NCI-H2029 treated with DMSO at 0.1 percent for 48 hours (cell line): Measurements from ENCODE around the gene F12.

Experiments
- DNase-seq: peaks from one replicate; lab custom pipeline; 2025; lab: John Stamatoyannopoulos, UW

The F12 gene

GRCh38 chr5:177409043-177409801, at the start of gene F12:
F12 (minus strand) TSS chr5:177409564; CDS start chr5:177409527, 37 bp downstream.
- no peak for DNase-seq

DNA sequence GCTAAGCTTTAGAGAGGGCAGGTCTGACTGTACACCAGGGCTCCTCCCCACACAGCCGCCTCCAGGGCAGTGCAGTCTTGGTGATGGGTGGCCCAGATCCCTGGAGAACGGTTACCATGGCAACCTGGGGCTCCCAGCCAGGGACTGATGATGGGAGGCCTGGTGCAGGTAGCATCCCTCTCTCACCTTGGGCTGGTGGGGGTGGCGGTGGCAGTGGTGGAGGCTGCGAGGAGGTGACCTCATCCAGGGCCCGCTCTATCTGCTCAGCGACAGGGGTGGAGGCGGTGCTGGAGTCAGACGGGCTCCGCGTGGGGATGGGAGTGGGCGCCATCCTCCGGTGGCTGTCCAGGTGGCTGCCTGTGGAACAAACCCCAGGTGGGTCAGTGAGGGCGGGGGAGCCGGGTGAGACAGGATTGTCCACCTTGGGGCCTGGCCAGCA, 49.6 kb upstream of the F12 start:
- no peak for DNase-seq

DNA sequence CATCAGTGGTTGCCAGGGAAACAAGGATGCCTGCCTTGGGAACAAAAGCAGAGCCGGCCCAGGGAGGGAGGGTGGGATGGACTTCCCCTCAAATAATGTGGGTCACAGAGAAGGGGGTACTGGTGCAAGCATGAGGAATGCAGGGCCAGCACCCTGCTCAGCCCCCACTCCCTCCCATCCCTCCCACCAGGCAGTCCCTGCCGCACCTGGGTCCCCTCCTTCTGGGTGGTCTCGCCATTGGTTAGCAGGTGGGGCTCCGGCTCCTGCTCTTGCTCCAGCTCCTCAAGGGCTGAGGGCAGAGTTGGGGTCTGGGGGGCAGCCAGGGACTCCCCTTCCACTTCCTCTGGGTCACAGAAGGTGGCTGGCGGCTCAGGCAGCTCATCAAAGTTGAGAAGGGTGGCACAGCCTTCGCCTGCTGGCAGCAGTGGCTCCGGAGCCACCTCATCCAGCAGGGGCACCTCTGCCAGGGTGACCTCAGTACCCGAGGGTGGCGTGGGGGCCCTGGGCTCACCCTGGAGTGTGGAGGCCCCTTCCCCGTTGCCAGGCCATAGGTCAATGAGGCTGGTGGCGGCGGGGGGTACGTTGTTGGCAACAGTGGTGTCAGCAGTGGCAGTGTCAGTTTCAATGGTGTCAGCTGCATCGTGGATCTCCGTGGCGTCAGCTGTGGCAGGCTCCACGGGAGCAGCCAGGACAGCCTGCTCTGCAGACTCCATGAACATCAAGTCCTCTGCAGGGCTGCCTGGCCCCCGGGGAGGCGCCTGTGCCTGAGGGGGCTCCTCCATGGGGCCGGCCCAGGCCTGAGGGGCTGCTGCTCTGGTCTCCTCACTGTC, 48.7 kb upstream of the F12 start:
- no peak for DNase-seq

DNA sequence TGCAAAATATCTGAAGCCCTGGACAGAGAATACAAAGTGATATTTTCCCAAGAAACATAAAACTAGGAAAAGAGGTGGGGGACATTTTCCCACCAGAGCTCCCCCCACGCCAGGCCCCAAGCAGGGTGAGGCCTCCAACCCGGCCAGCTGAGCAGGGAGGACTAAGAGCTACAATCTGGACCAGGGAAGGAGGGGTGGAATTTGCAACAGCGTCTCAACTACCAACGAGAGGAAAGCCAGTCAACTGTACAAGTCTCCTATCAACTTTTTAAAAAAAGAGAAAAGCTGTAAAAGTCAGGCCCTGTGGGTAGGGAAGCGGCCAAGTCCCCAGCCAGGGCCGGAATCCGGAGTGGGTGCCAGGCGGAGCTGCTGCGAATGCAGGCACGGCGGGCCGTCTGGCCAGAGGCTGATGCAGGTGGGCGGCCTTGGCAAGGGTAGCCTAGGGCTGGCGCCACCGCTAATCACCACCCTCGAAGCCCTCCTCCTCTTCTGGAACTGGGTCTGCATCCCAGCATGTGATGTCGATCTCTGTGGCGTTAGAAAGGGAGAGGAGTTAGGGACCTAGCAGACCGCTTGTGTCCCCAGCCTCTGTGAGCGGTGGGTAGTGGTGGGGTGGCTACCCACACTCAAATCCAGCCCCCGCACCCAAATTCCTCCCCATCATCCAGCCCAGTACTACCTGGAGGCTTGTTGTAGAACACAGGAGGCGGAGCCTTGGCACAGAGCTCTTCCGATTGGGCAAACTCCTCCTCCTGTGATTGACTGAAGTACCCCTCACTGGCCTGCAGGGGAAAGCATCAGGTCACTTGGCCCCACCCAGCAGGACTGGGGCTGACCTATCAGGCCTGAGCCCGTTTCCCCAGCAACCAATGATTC, 47.9 kb upstream of the F12 start:
- DNase-seq: peak; percentile 88

DNA sequence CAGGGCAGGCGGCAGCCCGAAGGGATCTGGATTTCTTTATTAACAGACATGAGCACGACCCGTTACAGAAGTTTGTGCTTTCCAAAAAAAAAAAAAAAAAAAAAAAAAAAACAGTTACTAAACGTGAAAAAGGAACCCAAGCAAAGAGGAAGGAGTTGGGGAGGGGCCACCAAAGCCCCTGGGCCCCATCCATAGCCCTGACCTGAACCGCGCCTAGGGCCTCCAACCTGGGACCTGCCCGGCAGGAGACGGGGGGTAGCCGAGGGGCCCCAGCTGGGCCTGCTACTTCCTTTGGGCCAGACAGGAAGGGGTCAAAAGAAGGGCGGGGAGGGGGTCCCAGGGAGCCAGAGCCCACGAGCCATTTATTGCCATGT, 47.2 kb upstream of the F12 start:
- no peak for DNase-seq

DNA sequence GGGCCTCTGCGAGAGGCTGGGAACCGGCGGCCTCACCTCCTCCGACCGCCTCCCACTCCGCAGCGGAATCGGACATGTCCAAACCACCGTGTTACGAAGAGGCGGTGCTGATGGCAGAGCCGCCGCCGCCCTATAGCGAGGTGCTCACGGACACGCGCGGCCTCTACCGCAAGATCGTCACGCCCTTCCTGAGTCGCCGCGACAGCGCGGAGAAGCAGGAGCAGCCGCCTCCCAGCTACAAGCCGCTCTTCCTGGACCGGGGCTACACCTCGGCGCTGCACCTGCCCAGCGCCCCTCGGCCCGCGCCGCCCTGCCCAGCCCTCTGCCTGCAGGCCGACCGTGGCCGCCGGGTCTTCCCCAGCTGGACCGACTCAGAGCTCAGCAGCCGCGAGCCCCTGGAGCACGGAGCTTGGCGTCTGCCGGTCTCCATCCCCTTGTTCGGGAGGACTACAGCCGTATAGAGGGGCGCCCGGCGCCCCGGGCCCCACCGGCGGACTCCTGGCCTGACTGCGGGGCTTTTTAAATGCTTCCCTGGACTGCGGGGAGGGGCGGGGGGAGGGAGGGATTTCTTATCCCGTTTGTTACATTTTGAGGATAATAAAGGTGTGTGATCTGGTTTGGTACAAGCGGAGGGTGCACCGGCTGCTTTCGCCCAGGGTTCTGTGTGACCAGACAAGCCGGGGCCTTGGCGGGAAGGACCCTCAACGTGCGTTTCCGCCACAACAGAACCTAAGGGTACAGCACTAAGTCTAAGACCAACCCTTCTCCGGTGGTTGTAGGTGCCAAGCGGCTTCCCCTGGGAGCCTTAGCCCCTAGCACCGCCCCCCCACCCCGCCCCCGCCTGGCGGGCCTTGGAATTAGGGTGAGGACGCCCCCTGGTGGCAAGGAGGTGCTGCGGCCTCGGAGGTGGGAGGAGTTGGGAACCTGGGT, 46.6 kb upstream of the F12 start:
- peak; percentile 63 for DNase-seq

DNA sequence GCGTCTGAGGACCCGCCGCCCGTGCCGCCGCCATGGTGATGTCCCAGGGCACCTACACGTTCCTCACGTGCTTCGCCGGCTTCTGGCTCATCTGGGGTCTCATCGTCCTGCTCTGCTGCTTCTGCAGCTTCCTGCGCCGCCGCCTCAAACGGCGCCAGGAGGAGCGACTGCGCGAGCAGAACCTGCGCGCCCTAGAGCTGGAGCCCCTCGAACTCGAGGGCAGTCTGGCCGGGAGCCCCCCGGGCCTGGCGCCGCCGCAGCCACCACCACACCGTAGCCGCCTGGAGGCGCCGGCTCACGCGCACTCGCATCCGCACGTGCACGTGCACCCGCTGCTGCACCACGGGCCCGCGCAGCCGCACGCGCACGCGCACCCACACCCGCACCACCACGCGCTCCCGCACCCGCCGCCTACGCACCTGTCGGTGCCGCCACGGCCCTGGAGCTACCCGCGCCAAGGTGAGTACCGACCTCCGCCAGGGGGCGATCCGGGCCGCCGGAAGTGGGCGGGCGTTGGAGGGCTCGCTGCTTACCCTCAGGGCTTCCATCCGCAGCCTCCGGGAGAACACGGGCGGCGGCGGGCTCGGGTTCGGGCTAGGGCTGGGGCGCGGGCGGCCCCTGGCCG, 45.8 kb upstream of the F12 start:
- DNase-seq: peak; percentile 51

GRCh38 chr5:177454397-177455035, 45.2 kb upstream of the F12 start:
- peak; percentile 45 for DNase-seq

GRCh38 chr5:177453852-177454396, 44.6 kb upstream of the F12 start:
- no peak for DNase-seq

GRCh38 chr5:177452688-177453638, 43.6 kb upstream of the F12 start:
- DNase-seq: no peak

DNA sequence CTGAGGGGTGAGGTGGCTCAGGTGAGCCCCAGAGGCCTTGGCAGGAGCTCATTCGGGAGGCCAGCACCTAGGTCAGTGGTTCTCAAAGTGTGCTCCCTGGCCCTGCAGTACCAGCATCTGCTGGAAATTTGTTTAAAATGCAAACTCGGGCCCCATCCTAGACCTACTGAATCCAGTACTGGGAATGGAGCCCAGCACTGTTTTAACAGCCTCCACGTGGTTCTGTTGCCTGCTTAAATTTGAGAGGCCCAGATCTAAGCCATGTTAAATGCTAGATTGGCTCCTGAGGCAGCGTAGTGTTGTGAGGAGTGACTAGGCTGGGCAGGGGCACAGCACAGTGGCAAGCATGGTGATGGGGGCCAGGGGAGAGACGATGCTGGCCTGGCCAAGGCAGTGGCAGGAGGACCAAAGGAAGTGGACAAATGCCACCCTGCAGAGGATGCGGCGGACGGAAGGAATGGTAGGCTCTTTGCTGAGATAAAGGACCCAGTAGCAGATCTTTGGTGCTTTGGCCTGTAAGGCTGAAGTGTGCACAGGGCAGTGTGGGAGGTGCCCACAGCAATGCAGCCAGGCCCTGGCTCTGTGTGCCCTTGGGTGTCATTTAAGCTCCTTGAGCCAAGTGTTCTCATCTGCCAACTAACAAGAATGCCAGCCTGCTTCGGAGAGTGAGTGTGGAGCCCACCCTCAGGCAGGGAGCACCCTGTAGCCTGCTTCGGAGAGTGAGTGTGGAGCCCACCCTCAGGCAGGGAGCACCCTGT, 41.5 kb upstream of the F12 start:
- DNase-seq: no peak

DNA sequence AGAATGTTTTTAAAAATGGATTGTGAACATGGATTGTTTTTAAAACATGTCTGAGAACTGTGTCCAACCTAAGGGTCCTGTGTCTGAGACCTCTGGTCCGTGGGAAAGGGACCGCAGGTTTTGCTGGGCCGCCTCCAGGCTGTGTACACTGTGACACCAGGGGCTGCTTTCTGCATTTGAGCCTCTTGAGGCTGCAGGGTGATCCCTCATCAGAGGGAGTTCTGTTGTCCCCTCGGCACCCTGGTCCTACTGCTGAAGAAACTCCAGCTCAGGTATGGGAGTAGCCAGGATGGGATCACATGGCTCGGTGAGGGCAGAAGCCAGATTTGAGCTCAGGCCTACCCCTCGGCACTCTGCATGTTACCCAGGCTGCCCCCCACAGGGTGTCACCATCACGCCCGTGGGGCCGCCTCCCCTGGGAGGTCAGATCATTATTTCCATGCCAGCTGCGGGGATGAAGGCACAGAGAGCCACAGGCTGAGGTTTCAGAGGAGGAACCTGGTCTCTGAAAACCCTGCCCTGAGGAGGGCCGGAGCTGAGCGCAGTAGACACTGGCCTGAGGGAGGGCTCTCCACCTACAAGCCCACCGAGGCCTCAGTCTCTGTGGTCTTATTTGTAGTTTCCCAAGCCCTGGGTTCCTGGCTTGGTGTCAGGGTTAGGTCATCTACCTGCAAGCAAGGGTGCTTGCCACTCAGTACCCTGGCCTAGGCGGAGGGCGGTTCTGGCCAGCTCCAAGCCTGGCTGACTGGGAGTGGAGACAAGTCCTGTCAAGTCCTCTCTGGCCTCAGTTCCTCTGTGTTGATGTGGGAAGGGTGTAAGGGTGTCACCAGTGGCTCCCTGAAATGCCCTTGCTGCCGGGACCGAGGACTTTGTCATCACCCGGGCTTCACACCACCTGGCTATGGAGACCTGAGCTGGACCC, 40.0 kb upstream of the F12 start:
- DNase-seq: no peak

GRCh38 chr5:177448244-177448950, 39.0 kb upstream of the F12 start:
- no peak for DNase-seq

- no peak for DNase-seq
These were observed 38.4 kb upstream of the F12 start for GRCh38 chr5:177447611-177448243.

DNA sequence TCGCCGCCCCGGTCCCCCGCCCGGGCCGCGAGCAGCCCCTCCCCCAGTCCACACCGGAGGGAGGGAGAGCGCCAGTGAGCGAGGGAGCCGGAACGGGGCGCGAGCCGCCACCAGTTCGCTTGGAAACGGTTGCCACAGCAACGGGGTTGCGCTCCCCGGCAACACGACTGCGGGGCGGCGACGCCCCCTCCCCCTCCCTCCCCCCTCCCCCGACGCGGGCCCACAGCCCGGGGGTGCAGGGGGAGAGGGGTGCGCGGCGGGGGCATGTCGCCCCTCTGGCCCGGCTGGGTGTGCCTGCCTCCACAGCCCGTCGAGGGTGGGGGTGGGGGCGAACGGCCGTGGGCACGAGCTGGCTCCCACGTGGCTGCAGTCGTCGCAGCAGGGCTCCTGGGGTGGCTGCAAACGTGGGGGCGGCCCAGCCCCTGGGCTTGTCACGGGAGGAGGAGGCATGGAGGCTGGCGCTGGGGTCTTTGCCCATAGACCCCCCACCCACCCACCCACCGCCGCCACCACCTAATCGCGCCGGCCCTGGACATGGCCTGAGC, 37.8 kb upstream of the F12 start:
- DNase-seq: no peak
